Mesendoderm (in vitro differentiated cells): ENCODE data around the gene PCYOX1L.
A peak's percentile ranks its signal among the peaks of the same experiment; 100 is the strongest.

Source experiments
- DNase-seq: peaks from one replicate; pipeline ENCODE4 v3.0.0; 2013
- H2AK5ac ChIP-seq: 2 replicates; pipeline ENCODE4 v1.6.1; 2013; ENCODE audit warnings: low read length, inconsistent platforms
- H2BK120ac ChIP-seq: 2 replicates; pipeline ENCODE4 v1.6.1; 2013; ENCODE audit warnings: low read depth, mild to moderate bottlenecking, low read length, moderate library complexity, mixed read lengths
- H2BK15ac ChIP-seq: replicated peaks from 2 replicates; pipeline ENCODE4 v1.6.1; 2013; ENCODE audit warnings: low read depth, mild to moderate bottlenecking, moderate library complexity
- H2BK5ac ChIP-seq: 2 replicates; pipeline ENCODE4 v1.6.1; 2013; ENCODE audit warnings: low read length, inconsistent platforms
- H3K18ac ChIP-seq: 2 replicates; pipeline ENCODE4 v1.6.1; 2013; ENCODE audit warnings: mild to moderate bottlenecking, low read length, mixed read lengths
- H3K23ac ChIP-seq: one replicate; pipeline ENCODE4 v1.6.1; 2013; ENCODE audit warnings: low read length
- H3K27ac ChIP-seq: 2 replicates; pipeline ENCODE4 v1.5.1; 2013; ENCODE audit warnings: low read depth, mild to moderate bottlenecking, inconsistent platforms, low read length, moderate library complexity
- H3K27me3 ChIP-seq: 2 replicates; pipeline ENCODE4 v1.6.1; 2013; ENCODE audit warnings: low read length, control low read depth, mild to moderate bottlenecking, inconsistent platforms; ENCODE audit not compliant: insufficient read depth, poor library complexity
- H3K36me3 ChIP-seq: 2 replicates; pipeline ENCODE4 v1.6.1; 2013; ENCODE audit warnings: low read length, inconsistent platforms; ENCODE audit not compliant: control insufficient read depth, insufficient read depth
- H3K4ac ChIP-seq: one replicate; pipeline ENCODE4 v1.6.1; 2013; ENCODE audit warnings: low read depth, mild to moderate bottlenecking, low read length, moderate library complexity
- H3K4me1 ChIP-seq: 2 replicates; pipeline ENCODE4 v1.6.1; 2013; ENCODE audit warnings: low read depth, low read length, inconsistent platforms; ENCODE audit not compliant: control insufficient read depth
- H3K4me2 ChIP-seq: 2 replicates; pipeline ENCODE4 v1.6.1; 2013; ENCODE audit warnings: low read length
- H3K4me3 ChIP-seq: 2 replicates; pipeline ENCODE4 v1.5.1; 2013; ENCODE audit warnings: mild to moderate bottlenecking, low read length
- H3K56ac ChIP-seq: one replicate; pipeline ENCODE4 v1.6.1; 2013; ENCODE audit warnings: low read length
- H3K79me1 ChIP-seq: 2 replicates; pipeline ENCODE4 v1.6.1; 2013; ENCODE audit warnings: low read length, inconsistent platforms
- H3K79me2 ChIP-seq: 2 replicates; pipeline ENCODE4 v1.6.1; 2013; ENCODE audit warnings: mild to moderate bottlenecking, low read length; ENCODE audit not compliant: control insufficient read depth, insufficient read depth
- H3K9ac ChIP-seq: 2 replicates; pipeline ENCODE4 v1.6.1; 2013; ENCODE audit warnings: low read length, inconsistent platforms
- H4K5ac ChIP-seq: one replicate; pipeline ENCODE4 v1.6.1; 2013; ENCODE audit warnings: low read length
- H4K8ac ChIP-seq: one replicate; pipeline ENCODE4 v1.6.1; 2013; ENCODE audit warnings: low read depth, mild to moderate bottlenecking, control low read depth, low read length, moderate library complexity
- WGBS: extraction: QIAGEN DNeasy Blood & Tissue Kit; methylation state at CpG from one replicate; pipeline ENCODE4 v1.1.7; 2013; ENCODE audit warnings: low lambda C conversion rate, missing lambda C conversion rate; ENCODE audit not compliant: insufficient coverage; ENCODE audit errors: extremely low coverage; 5-methylcytosine and 5-hydroxymethylcytosine counted together

Gene PCYOX1L

GRCh38 chr5:149314571-149315111 is 43.2 kb upstream of the PCYOX1L start:
- H4K5ac ChIP-seq: no peak overlapping the region

GRCh38 chr5:149315753-149316152 is 42.1 kb upstream of the PCYOX1L start:
- Histone ChIP-seq H3K79me1 (no peaks in the 10 kb centered on the region), H3K4me1 (peaks cover under 1% of the 10 kb centered on the region), H3K36me3 (no peaks in the 10 kb centered on the region), H3K79me2 (no peaks in the 10 kb centered on the region), H3K56ac (no peak overlapping the region), H3K4ac (no peak overlapping the region), H4K5ac (no peak overlapping the region), H3K18ac (no peak overlapping the region), H2AK5ac (no peak overlapping the region), H4K8ac (no peak overlapping the region), H2BK120ac (no peak overlapping the region), H3K27ac (no peak overlapping the region), H3K4me2 (no peak overlapping the region), H3K4me3 (no peak overlapping the region), H3K23ac (no peak overlapping the region), H3K27me3 (no peaks in the 10 kb centered on the region), H3K9ac (no peak overlapping the region), H2BK5ac (no peak overlapping the region), H2BK15ac (no peak overlapping the region)
- WGBS: no CpG with 5 or more reads among the region's 6 CpGs
- DNase-seq: no peak

More at GRCh38 chr5:149314571-149315111, 43.2 kb upstream of the PCYOX1L start:
- H3K9ac ChIP-seq: no peak overlapping the region
- H3K23ac ChIP-seq: no peak overlapping the region
- H3K4ac ChIP-seq: no peak overlapping the region
- H3K27ac ChIP-seq: no peak overlapping the region
- H3K27me3 ChIP-seq: no peaks in the 10 kb centered on the region
- no peak overlapping the region for H3K56ac ChIP-seq
- H3K4me3 ChIP-seq: no peak overlapping the region
- no peak overlapping the region for H2AK5ac ChIP-seq
- no CpG with 5 or more reads among the region's 4 CpGs for WGBS
- H3K79me1 ChIP-seq: no peaks in the 10 kb centered on the region
- no peaks in the 10 kb centered on the region for H3K36me3 ChIP-seq
- no peak overlapping the region for H4K8ac ChIP-seq
- no peak overlapping the region for H2BK15ac ChIP-seq
- no peak for DNase-seq
- no peaks in the 10 kb centered on the region for H3K79me2 ChIP-seq
- H3K18ac ChIP-seq: no peak overlapping the region
- H3K4me2 ChIP-seq: no peak overlapping the region
- H2BK5ac ChIP-seq: no peak overlapping the region
- peaks cover 2% of the 10 kb centered on the region for H3K4me1 ChIP-seq
- H2BK120ac ChIP-seq: no peak overlapping the region

GRCh38 chr5:149317281-149318048 is 40.4 kb upstream of the PCYOX1L start:
- Histone ChIP-seq H2BK5ac (no peak overlapping the region), H3K18ac (no peak overlapping the region), H2AK5ac (no peak overlapping the region), H3K79me1 (no peaks in the 10 kb centered on the region), H3K4me1 (no peaks in the 10 kb centered on the region), H2BK120ac (no peak overlapping the region), H3K27ac (no peak overlapping the region), H3K56ac (peak overlapping the region; percentile 51), H3K36me3 (no peaks in the 10 kb centered on the region), H4K5ac (peak overlapping the region; percentile 65), H4K8ac (no peak overlapping the region), H3K79me2 (no peaks in the 10 kb centered on the region), H3K4ac (no peak overlapping the region), H3K23ac (no peak overlapping the region), H3K4me2 (no peak overlapping the region), H2BK15ac (no peak overlapping the region), H3K9ac (no peak overlapping the region), H3K27me3 (no peaks in the 10 kb centered on the region), H3K4me3 (no peak overlapping the region)
- no CpG with 5 or more reads among the region's 14 CpGs for WGBS
- DNase-seq: peak; percentile 52

- no peak overlapping the region for H3K9ac ChIP-seq
- H2BK5ac ChIP-seq: no peak overlapping the region
- H4K8ac ChIP-seq: no peak overlapping the region
- no peak overlapping the region for H2BK120ac ChIP-seq
- H3K27me3 ChIP-seq: no peaks in the 10 kb centered on the region
- H2AK5ac ChIP-seq: no peak overlapping the region
- H3K36me3 ChIP-seq: no peaks in the 10 kb centered on the region
- H3K18ac ChIP-seq: no peak overlapping the region
- no peak overlapping the region for H4K5ac ChIP-seq
- no CpG with 5 or more reads among the region's 3 CpGs for WGBS
- H3K79me1 ChIP-seq: no peaks in the 10 kb centered on the region
- H3K4me3 ChIP-seq: no peak overlapping the region
- H2BK15ac ChIP-seq: no peak overlapping the region
- no peak overlapping the region for H3K27ac ChIP-seq
- no peak overlapping the region for H3K23ac ChIP-seq
- H3K4me1 ChIP-seq: no peaks in the 10 kb centered on the region
- no peaks in the 10 kb centered on the region for H3K79me2 ChIP-seq
- H3K4me2 ChIP-seq: no peak overlapping the region
- DNase-seq: no peak
- no peak overlapping the region for H3K56ac ChIP-seq
- H3K4ac ChIP-seq: no peak overlapping the region
These were observed 38.7 kb upstream of the PCYOX1L start for GRCh38 chr5:149319174-149319573.

GRCh38 chr5:149320791-149321330 is 37.0 kb upstream of the PCYOX1L start:
- Histone ChIP-seq H3K79me1 (no peaks in the 10 kb centered on the region), H2BK15ac (no peak overlapping the region), H3K23ac (no peak overlapping the region), H3K4ac (no peak overlapping the region), H3K18ac (no peak overlapping the region), H3K27me3 (no peaks in the 10 kb centered on the region), H3K4me1 (no peaks in the 10 kb centered on the region), H4K5ac (no peak overlapping the region), H3K4me3 (no peak overlapping the region), H4K8ac (no peak overlapping the region), H2BK120ac (no peak overlapping the region), H3K4me2 (no peak overlapping the region), H3K36me3 (no peaks in the 10 kb centered on the region), H3K56ac (no peak overlapping the region), H2BK5ac (no peak overlapping the region), H2AK5ac (no peak overlapping the region), H3K9ac (no peak overlapping the region), H3K27ac (no peak overlapping the region), H3K79me2 (no peaks in the 10 kb centered on the region)
- DNase-seq: peak; percentile 87
- no CpG with 5 or more reads among the region's 4 CpGs for WGBS
